Spleen (tissue), 11 donors: ENCODE results near the gene NKD1. TPM values are rescaled to one million over a fixed set of nuclear protein-coding genes. Genes with fewer than 3 reads are reported as not detected.
A peak's percentile ranks its signal among the peaks of the same experiment; 100 is the strongest.

Source experiments
- DNase-seq: peaks from one replicate; pipeline ENCODE4 v3.0.0-alpha.2; 2020
- H3K27ac ChIP-seq, 8 donors: fragments of 200-600 bp; sonication (generic) in 7 of 8; 1 replicate in 4 of 8; 2 replicates in 4 of 8; pipeline versions ENCODE4 v1.5.0 to v1.8.0; 2016 to 2021; ENCODE audit warnings: inconsistent platforms in 4 of 8, mild to moderate bottlenecking in 4 of 8, moderate library complexity in 1 of 8
- H3K27me3 ChIP-seq, 7 donors: fragments of 200-600 bp; sonication (generic) in 6 of 7; replicated peaks in 1 of 7; 1 replicate in 4 of 7; 2 replicates in 3 of 7; pipeline versions ENCODE4 v1.5.0 to v1.8.0; 2016 to 2021; ENCODE audit warnings: inconsistent platforms in 3 of 7, mild to moderate bottlenecking in 1 of 7
- H3K36me3 ChIP-seq, 6 donors: fragments of 200-600 bp; sonication (generic) in 5 of 6; 1 replicate in 4 of 6; 2 replicates in 2 of 6; pipeline versions ENCODE4 v1.5.0 to v1.8.0; 2016 to 2021; ENCODE audit warnings: inconsistent platforms in 2 of 6
- H3K4me1 ChIP-seq, 6 donors: fragments of 200-600 bp; sonication (generic) in 5 of 6; 1 replicate in 3 of 6; 2 replicates in 3 of 6; pipeline versions ENCODE4 v1.5.0 to v1.8.0; 2016 to 2021; ENCODE audit warnings: inconsistent platforms in 3 of 6
- H3K4me3 ChIP-seq, 8 donors: fragments of 200-600 bp; sonication (generic) in 7 of 8; 1 replicate in 4 of 8; 2 replicates in 4 of 8; pipeline versions ENCODE4 v1.5.0 to v1.8.0; 2016 to 2021; ENCODE audit warnings: inconsistent platforms in 4 of 8, mild to moderate bottlenecking in 4 of 8, moderate library complexity in 2 of 8
- H3K9me3 ChIP-seq, 8 donors: fragments of 200-600 bp; sonication (generic) in 7 of 8; 1 replicate in 4 of 8; 2 replicates in 4 of 8; pipeline versions ENCODE4 v1.5.0 to v1.8.0; 2016 to 2021; ENCODE audit warnings: inconsistent platforms in 4 of 8
- CTCF ChIP-seq, 11 experiments: fragments of 200-600 bp in 7 of 11; fragments of 450-650 bp in 4 of 11; sonication (generic) in 4 of 11; IDR thresholded peaks in 8 of 11; conservative IDR thresholded peaks in 3 of 11; 1 replicate in 7 of 11; 2 replicates in 4 of 11; pipeline versions ENCODE4 v1.4.0 to v1.8.0; 2016 to 2021; ENCODE audit warnings: antibody characterized with exemption in 11 of 11, inconsistent platforms in 4 of 11, mild to moderate bottlenecking in 1 of 11
- POLR2A ChIP-seq, 3 donors: fragments of 450-650 bp; IDR thresholded peaks; one replicate each; pipeline ENCODE4 v1.5.1; 2017; ENCODE audit warnings: antibody characterized with exemption in 3 of 3, mild to moderate bottlenecking in 1 of 3
- POLR2AphosphoS5 ChIP-seq, 3 donors: sonication (generic); formaldehyde crosslinking; IDR thresholded peaks; one replicate each; pipeline ENCODE4 v1.5.1; 2017; ENCODE audit warnings: antibody characterized with exemption in 3 of 3
- WGBS, 5 donors: extraction: QIAGEN DNeasy Blood & Tissue Kit in 3 of 5; methylation state at CpG; one replicate each; pipeline versions ENCODE4 v1.1.5 to v1.1.7; 2013 to 2018; 5-methylcytosine and 5-hydroxymethylcytosine counted together
- intact Hi-C: fragments of 100-400 bp; cut with DNase I; formaldehyde crosslinking; loops from one replicate; pipeline ENCODE4 v1.15.0; 2023; ENCODE audit warnings: low total_unique reads
- polyA plus RNA-seq, 3 donors: library from polyadenylated mRNA; stranded (reverse); fragments of 200-250 nt; gene quantifications; one replicate each; pipeline ENCODE4 v1.2.1, GENCODE V29; 2013
- total RNA-seq, 7 donors: library from RNA; depleted of rRNA in 3 of 7; stranded (reverse); fragments of >200 nt in 3 of 7; fragmentation: NEBNext Ultra II Directional in 4 of 7; extraction: Animal tissue kit (Norgen Biotek cat#: 25700) in 4 of 7; gene quantifications; one replicate each; pipeline versions ENCODE4 v1.1.0 to v1.2.1, GENCODE V29; 2016 to 2021
- donor health status: healthy with polysubstance abuse.
- donor health status: DM: no; HTN: no; CAD: no; lungs with moderate emphysema.
- donor health status: DM: no; HTN: no; CAD: no.
- donor health status: Bipolar disorder and iron deficiency.
- donor health status: healthy.
- donor health status: DM: no; HTN: no; CAD: no.
- donor health status: DM: yes; HTN: yes; CAD: no.

The NKD1 gene
- total and polyA plus RNA-seq, 10 donors = 0.11 to 15.2 (median 3.6) TPM

- Histone ChIP-seq H3K9me3 (no peaks in the 10 kb centered on the region), H3K27me3 (no peaks in the 10 kb centered on the region), H3K4me3 (no peak overlapping the region), H3K27ac (peak overlapping the region in 5 of 8 donors; percentile 33 to 68 (median 62)), H3K36me3 (no peaks in the 10 kb centered on the region), H3K4me1 (peaks cover 0 to 36% (median 18%) of the 10 kb centered on the region in 6 donors)
- DNase-seq = no peak
- 55 to 69% (median 61%) methylated on average over 12 to 14 of the region's 14 CpGs for WGBS, 5 donors
- TF ChIP-seq POLR2AphosphoS5 (IDR thresholded peaks at IDR 0.05) = no peak
- no peak for TF ChIP-seq POLR2A (IDR thresholded peaks at IDR 0.05)
- TF ChIP-seq CTCF (IDR thresholded peaks at IDR 0.05 in 8 of 11, conservative IDR thresholded peaks at IDR 0.05 in 3 of 11) = no peak
- intact Hi-C loops = no loop called here
Observed at GRCh38 chr16:50602531-50603205, 54.5 kb downstream of the NKD1 start.

- Histone ChIP-seq H3K36me3 (no peaks in the 10 kb centered on the region), H3K4me3 (no peak overlapping the region), H3K9me3 (no peaks in the 10 kb centered on the region), H3K27ac (peak overlapping the region in 5 of 8 donors; percentile 33 to 68 (median 62)), H3K4me1 (peaks cover 0 to 36% (median 17%) of the 10 kb centered on the region in 6 donors), H3K27me3 (no peaks in the 10 kb centered on the region)
- DNase-seq = no peak
- TF ChIP-seq POLR2A (IDR thresholded peaks at IDR 0.05) = no peak
- TF ChIP-seq POLR2AphosphoS5 (IDR thresholded peaks at IDR 0.05) = no peak
- TF ChIP-seq CTCF (IDR thresholded peaks at IDR 0.05 in 8 of 11, conservative IDR thresholded peaks at IDR 0.05 in 3 of 11) = no peak
- intact Hi-C loops = no loop called here
- WGBS, 5 donors = 42 to 67% (median 61%) methylated on average over 16 to 18 of the region's 18 CpGs
Observed at GRCh38 chr16:50603206-50604064, 55.2 kb downstream of the NKD1 start.

- TF ChIP-seq POLR2AphosphoS5 (IDR thresholded peaks at IDR 0.05) (no peak), POLR2A (IDR thresholded peaks at IDR 0.05) (no peak), CTCF (IDR thresholded peaks at IDR 0.05 in 8 of 11, conservative IDR thresholded peaks at IDR 0.05 in 3 of 11) (no peak)
- no peaks in the 10 kb centered on the region for H3K36me3 ChIP-seq
- intact Hi-C loops = no loop called here
- no peaks in the 10 kb centered on the region for H3K9me3 ChIP-seq
- H3K4me3 ChIP-seq = no peak overlapping the region
- H3K27ac ChIP-seq = peak overlapping the region in 5 of 8 donors; percentile 33 to 68 (median 62)
- H3K4me1 ChIP-seq = peaks cover 0 to 36% (median 16%) of the 10 kb centered on the region in 6 donors
- WGBS, 5 donors = 87 to 95% (median 88%) methylated on average over 2 of the region's 2 CpGs
- no peak for DNase-seq
- no peaks in the 10 kb centered on the region for H3K27me3 ChIP-seq
Observed at GRCh38 chr16:50604065-50604418, 55.8 kb downstream of the NKD1 start.

GRCh38 chr16:50604610-50605009 lies 56.4 kb downstream of the NKD1 start:
- H3K4me1 ChIP-seq = peaks cover 0 to 36% (median 16%) of the 10 kb centered on the region in 6 donors
- WGBS, 5 donors = 81 to 90% (median 86%) methylated on average over 4 of the region's 4 CpGs
- intact Hi-C loops = no loop called here
- no peaks in the 10 kb centered on the region for H3K9me3 ChIP-seq
- TF ChIP-seq POLR2A (IDR thresholded peaks at IDR 0.05) = no peak
- no peak for TF ChIP-seq POLR2AphosphoS5 (IDR thresholded peaks at IDR 0.05)
- no peak for TF ChIP-seq CTCF (IDR thresholded peaks at IDR 0.05 in 8 of 11, conservative IDR thresholded peaks at IDR 0.05 in 3 of 11)
- H3K27ac ChIP-seq = no peak overlapping the region
- H3K36me3 ChIP-seq = no peaks in the 10 kb centered on the region
- no peak for DNase-seq
- no peak overlapping the region for H3K4me3 ChIP-seq
- H3K27me3 ChIP-seq = no peaks in the 10 kb centered on the region
